Bronchial epithelial cell (primary cell): ENCODE data around the gene SIX3. TPM values are rescaled to one million over a fixed set of nuclear protein-coding genes. Genes with fewer than 3 reads are reported as not detected.

Source experiments
- DNase-seq: peaks from one replicate; pipeline ENCODE4 v3.0.0-alpha.2; 2010; ENCODE audit warnings: low read depth
- FAIRE-seq: peaks from 2 replicates; lab custom pipeline; 2011; peaks lifted over from hg19 to GRCh38; lab: Jason Lieb, UNC
- H3K27me3 ChIP-seq: 2 replicates; pipeline ENCODE4 v1.5.1; 2011; ENCODE audit warnings: low read length; ENCODE audit not compliant: control insufficient read depth, insufficient read depth
- H3K36me3 ChIP-seq: 2 replicates; pipeline ENCODE4 v1.5.1; 2011; ENCODE audit warnings: low read length; ENCODE audit not compliant: control insufficient read depth, insufficient read depth
- H3K4me3 ChIP-seq: 2 replicates; pipeline ENCODE4 v1.5.1; 2011; ENCODE audit warnings: mild to moderate bottlenecking, low read depth, low read length, control low read depth
- total RNA-seq: library from RNA; depleted of rRNA; stranded (reverse); fragments of >200 nt; gene quantifications from 2 replicates; pipeline ENCODE4 v1.2.1, GENCODE V29; 2014
- TF ChIP-seq, protein P1 (sequence below): IDR thresholded peaks from 2 replicates; pipeline ENCODE4 v1.5.1; 2011; ENCODE audit warnings: mild to moderate bottlenecking, moderate library complexity, low read length, control low read depth, inconsistent platforms; ENCODE audit not compliant: insufficient read depth, severe bottlenecking

The SIX3 gene
- total RNA-seq, 1 donor from 2014 or later, result not detected

DNA sequence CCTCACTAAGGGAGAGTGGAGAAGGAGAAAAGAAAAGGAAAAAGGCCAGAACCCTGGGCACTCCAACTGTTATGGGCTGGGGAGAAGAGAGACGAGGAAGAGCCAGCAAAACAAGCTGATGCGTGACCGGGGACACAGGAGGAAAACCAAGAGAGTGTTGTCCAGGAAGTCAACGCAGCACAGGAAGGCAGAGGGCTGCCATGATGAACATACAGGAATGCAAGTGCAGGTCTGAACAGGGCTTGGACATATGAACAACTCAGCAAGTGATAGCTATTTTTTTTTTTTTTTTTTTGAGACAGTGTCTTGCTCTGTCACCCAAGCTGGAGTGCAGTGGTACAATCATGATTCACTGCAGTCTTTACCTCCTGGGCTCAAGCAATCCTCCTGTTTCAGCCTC, 28.4 kb downstream of the SIX3 start:
- H3K27me3 ChIP-seq, result no peaks in the 10 kb centered on the region
- no peak for FAIRE-seq
- no peaks in the 10 kb centered on the region for H3K36me3 ChIP-seq
- peak; percentile 91 for DNase-seq
- TF ChIP-seq, protein P1, sequence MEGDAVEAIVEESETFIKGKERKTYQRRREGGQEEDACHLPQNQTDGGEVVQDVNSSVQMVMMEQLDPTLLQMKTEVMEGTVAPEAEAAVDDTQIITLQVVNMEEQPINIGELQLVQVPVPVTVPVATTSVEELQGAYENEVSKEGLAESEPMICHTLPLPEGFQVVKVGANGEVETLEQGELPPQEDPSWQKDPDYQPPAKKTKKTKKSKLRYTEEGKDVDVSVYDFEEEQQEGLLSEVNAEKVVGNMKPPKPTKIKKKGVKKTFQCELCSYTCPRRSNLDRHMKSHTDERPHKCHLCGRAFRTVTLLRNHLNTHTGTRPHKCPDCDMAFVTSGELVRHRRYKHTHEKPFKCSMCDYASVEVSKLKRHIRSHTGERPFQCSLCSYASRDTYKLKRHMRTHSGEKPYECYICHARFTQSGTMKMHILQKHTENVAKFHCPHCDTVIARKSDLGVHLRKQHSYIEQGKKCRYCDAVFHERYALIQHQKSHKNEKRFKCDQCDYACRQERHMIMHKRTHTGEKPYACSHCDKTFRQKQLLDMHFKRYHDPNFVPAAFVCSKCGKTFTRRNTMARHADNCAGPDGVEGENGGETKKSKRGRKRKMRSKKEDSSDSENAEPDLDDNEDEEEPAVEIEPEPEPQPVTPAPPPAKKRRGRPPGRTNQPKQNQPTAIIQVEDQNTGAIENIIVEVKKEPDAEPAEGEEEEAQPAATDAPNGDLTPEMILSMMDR, result no peak
- H3K4me3 ChIP-seq, result no peak overlapping the region

DNA sequence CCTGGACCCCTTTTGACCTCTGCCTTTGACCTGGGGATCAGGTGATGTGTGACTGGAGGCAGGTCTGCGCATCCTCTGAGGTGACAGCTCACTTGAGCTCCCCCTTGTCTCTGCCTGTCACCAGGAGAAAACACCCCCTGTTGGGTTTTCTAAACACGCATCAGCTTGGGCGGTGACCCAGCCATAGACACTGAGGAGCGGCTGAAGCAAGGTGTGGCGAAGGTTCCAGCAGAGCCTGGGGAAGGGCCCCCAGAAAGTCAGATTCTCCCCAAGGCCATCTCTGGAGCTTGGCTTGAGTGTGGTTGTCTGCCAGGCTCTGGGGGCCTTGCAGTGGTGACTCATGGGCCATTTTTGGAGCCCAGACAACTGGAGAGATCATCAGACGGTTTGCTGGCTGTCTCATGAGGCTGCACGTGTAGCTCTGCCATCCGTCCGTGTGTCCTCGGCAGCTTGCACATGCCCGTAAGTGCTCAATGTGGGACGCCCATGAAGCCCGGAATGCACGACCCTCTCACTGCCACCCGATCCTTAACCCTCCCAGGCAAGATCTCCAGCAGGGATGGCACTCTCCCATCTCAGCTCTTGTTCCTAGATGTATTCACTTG, 29.4 kb downstream of the SIX3 start:
- DNase-seq (no peak), FAIRE-seq (no peak)
- Histone ChIP-seq H3K4me3 (no peak overlapping the region), H3K36me3 (no peaks in the 10 kb centered on the region), H3K27me3 (no peaks in the 10 kb centered on the region)
- TF ChIP-seq, protein P1, result no peak

DNA sequence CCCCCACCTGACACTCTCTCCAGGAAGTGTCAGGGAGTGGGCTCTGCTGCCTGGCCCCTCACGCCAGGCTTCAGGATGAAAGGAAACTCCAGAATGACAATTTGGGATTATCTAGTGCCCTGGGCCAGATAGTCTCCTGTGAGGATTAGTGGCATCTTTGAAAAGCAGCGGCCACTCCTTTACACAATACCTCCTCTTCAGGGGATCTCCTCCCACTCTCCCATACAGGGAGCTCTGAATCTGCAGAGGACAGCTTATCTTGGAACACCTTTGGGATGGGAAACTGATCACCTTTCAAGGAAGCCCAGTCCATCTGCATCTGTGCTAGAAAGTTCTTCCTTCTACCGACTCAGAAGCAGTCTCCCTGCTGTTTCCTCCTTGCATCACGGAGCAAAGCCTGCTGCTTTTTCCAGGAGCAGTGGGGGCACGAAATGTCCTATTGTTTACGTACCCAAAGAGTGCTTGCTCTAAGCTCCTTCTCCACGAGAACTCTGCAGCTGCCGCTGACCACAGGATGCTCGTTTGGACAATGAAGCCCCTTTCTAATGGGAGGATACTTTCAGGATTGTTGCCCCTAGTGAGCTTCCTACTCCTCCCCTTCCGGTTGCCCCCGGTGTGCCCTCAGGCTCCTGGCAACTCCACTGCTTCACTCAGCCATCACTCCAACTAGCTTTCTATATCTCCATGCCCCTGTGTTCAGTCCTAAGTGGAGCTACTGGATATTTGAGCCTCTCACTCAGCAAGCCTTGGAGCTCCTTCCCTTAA, 31.5 kb downstream of the SIX3 start:
- TF ChIP-seq, protein P1, result no peak
- no peaks in the 10 kb centered on the region for H3K36me3 ChIP-seq
- DNase-seq, result no peak
- FAIRE-seq, result no peak
- no peak overlapping the region for H3K4me3 ChIP-seq
- H3K27me3 ChIP-seq, result no peaks in the 10 kb centered on the region

DNA sequence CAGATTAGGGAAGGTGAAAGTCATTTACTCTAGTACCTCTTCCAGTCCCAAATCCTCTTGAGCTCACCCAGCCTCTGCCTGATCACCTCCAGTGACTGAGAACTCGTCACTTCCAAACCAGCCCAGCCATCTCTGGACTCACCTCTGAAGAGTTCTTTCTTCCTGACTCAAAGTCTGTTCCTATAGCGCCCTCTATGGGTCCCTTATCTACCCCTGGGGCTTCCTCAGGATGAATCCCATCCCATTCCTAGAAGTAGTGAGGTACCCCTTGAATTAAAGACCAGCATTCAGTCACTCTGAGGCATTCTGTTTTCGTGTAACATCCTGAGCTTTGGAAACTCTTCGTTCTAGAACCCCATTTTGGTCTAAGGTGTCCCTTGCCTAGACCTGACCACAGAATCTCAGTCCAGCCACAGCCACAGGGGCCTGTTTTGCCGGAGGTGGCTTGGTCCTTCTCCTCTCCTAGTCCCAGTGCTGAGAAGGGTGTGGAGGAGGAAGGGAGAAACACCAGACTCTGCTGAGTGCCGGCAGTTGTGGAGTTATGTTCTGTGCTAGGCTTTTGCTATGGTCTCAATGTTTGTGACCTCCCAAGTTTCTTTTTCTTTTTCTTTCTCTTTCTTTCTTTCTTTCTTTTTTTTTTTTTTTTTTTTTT, 32.7 kb downstream of the SIX3 start:
- H3K27me3 ChIP-seq, result no peaks in the 10 kb centered on the region
- DNase-seq, result peak; percentile 76
- no peak overlapping the region for H3K4me3 ChIP-seq
- TF ChIP-seq, protein P1, result peak; percentile 78
- peak; percentile 55 for FAIRE-seq
- H3K36me3 ChIP-seq, result no peaks in the 10 kb centered on the region

DNA sequence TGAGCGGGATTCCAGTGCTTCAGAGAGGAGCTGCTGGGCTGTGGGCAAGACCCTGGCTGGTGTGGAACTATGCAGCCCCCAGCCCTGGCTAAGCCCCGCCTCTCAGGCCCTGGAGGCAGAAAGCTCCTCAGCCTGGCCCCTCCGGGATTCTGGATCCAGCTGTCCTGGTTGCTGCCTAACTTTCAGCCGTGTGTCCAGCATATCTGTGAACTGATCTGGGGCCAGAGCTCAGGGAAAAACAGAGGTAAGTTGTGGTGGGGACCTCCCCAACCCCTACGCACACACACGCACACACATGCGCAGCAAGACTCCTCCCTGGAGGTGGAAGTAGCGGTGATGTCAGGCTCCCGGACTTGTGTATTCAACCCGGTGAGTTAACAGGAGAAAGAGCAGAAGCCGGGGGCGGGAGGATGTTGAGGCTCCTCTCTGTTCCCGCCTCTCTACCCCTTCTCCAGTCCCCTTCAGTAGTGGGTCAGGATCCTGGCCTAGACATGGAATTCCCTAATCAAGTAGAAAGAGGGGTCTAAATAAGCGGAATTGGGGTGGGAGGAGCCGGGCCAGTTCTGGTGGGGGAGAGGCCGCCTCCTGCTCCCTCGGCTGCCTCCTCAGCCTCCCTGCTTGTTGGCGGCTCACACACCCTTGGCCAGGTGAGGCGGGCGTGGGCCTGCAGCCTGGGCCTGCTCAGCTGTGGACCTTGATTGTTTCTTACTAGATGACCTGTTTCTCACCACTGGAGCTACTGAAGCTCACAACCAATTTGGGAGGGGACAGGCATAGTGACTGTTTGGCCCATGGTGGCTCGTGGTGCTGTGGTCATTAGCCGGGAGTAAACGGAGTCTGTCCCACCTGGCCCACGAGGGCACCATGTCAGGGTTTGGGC, 34.3 kb downstream of the SIX3 start:
- Histone ChIP-seq H3K4me3 (no peak overlapping the region), H3K36me3 (no peaks in the 10 kb centered on the region), H3K27me3 (no peaks in the 10 kb centered on the region)
- FAIRE-seq, result no peak
- TF ChIP-seq, protein P1, result no peak
- DNase-seq, result no peak
